ENCODE measurements around the gene SOX5.
"Not testable (repeated sequence)": the region's sequence is repeated elsewhere in the genome, so short reads cannot be mapped to it uniquely, and the experiment has no call there.

Gene SOX5

DNA sequence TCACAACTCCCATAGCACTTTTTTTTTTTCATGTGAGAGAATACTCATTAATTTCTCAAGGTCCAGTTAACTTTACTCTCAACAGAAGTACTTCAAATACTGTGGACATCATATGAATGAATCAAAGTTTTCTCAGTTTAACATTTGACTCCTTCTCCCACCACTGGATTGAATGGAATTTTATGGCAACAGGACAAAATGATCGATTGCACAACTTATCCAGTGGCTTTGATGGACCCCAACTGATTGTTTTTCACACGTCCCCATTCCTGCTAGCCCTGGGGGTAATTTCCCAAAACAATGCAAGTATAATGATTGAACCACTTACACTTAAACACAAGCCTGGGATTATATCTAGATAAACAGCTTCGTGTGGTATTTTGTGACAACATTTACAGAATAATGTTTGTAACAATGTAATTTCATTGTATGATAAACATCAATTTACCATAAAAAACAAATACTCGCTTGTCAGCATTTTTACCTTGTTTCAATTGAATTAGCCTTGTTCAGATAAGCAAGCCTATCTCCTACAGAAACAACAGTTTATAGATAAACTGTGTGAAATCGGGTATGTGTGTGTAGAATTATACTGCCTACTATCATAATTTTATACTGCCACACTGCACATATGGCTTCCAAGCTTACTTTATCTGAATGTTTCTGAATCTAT, 60.9 kb downstream of the SOX5 start:
- no peaks in the 10 kb centered on the region for H3K4me1 ChIP-seq (ENCODE audit: control insufficient read depth, insufficient read depth, low read length)
- H3K27me3 ChIP-seq (ENCODE audit: control insufficient read depth, insufficient read depth, low read length, poor library complexity, severe bottlenecking): no peaks in the 10 kb centered on the region
- H3K9me3 ChIP-seq (ENCODE audit: control insufficient read depth, low read length): no peaks in the 10 kb centered on the region
- peaks cover 13% of the 10 kb centered on the region for H3K36me3 ChIP-seq (ENCODE audit: control insufficient read depth, insufficient read depth, low read length)
- WGBS, 2 experiments: 88% methylated on average over 2 to 3 of the region's 5 CpGs
- no peak overlapping the region for H3K4me3 ChIP-seq (ENCODE audit: insufficient read depth, low read depth, low read length)
- H3K27ac ChIP-seq (ENCODE audit: insufficient read depth, low read depth, low read length, poor library complexity, severe bottlenecking): no peak overlapping the region

DNA sequence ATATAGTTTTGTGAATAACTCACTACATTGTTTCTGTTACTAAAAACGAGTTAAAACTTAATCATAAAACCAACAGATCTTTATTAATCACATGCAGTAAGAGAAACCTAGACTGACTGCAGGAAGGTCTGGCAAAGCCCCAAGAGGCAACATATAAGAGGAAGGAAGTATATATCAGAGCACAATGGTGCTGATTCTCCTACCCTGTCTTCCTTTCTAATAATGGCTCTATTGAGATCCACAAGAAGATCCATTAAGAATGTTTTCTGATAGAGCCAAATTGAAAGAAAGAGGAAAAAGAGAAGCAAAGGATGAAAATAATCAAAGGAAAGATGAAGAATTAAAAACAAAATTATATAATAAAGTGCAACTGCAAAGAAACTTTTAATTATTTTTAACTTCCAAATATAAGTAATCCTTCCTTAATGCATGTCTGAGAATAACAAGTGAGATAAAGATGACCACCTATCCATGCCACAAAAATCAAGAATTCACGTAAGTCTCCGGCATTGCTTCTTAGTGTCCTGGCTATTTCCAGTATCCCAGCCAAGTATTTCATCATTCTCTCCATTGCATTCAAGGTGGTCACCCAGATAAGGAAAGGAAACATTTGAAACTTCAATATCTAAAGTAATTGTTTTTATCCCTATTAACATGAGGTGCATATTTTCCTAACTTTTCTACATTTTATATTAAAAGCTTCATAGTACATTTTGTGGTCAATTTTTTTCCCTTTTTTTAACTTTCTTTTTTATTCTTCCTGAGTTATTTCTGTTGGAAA, 62.2 kb downstream of the SOX5 start:
- Histone ChIP-seq H3K4me1 (ENCODE audit: control insufficient read depth, insufficient read depth, low read length) (no peaks in the 10 kb centered on the region), H3K27ac (ENCODE audit: insufficient read depth, low read depth, low read length, poor library complexity, severe bottlenecking) (no peak overlapping the region), H3K36me3 (ENCODE audit: control insufficient read depth, insufficient read depth, low read length) (peaks cover 8% of the 10 kb centered on the region), H3K4me3 (ENCODE audit: insufficient read depth, low read depth, low read length) (no peak overlapping the region), H3K27me3 (ENCODE audit: control insufficient read depth, insufficient read depth, low read length, poor library complexity, severe bottlenecking) (no peaks in the 10 kb centered on the region), H3K9me3 (ENCODE audit: control insufficient read depth, low read length) (no peaks in the 10 kb centered on the region)
- 94 to 95% methylated on average over 2 to 3 of the region's 3 CpGs for WGBS, 2 experiments

DNA sequence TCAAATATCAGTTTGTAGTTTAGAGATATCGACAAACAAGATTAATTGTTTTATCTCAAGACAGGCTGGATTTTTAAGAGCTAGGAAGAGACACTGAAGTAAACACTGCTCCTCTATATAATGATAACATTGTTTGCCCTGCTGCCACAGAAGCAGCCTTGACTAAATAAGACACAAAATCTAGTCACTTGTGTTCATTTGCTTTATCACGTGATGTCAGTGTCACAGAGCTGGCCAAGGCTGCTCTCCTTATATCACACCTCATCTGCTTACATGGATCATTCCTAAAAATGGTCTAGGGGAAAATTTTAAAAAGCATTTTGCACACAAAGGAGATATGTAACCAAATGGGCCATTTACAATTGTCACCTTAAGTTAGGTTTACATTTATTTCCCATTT, 64.1 kb downstream of the SOX5 start:
- 95 to 96% methylated on average over 2 of the region's 2 CpGs for WGBS, 2 experiments

DNA sequence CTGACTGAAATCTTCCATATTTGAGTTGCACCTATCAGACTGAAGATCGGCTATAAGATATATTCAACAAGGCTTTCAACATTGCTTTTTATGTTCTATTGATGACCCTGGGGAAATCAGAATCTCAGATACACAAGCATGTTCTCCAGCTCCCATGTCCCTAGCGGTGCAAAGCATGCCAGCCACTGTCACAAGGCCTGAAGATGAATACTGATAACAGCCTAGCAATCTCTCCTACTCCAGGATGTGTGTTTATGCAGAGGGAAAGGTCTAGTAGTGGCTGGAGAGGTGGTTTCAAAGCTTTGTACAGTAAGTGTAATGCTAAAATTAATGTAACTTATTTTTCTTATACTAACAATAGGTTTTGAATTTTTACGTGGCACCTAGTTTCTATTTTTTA, 64.6 kb downstream of the SOX5 start:
- no peak overlapping the region for H3K4me3 ChIP-seq (ENCODE audit: insufficient read depth, low read depth, low read length)
- 94 to 99% methylated on average over 2 to 3 of the region's 3 CpGs for WGBS, 2 experiments
- H3K27me3 ChIP-seq (ENCODE audit: control insufficient read depth, insufficient read depth, low read length, poor library complexity, severe bottlenecking): no peaks in the 10 kb centered on the region
- no peaks in the 10 kb centered on the region for H3K36me3 ChIP-seq (ENCODE audit: control insufficient read depth, insufficient read depth, low read length)
- no peaks in the 10 kb centered on the region for H3K4me1 ChIP-seq (ENCODE audit: control insufficient read depth, insufficient read depth, low read length)
- H3K27ac ChIP-seq (ENCODE audit: insufficient read depth, low read depth, low read length, poor library complexity, severe bottlenecking): no peak overlapping the region
- H3K9me3 ChIP-seq (ENCODE audit: control insufficient read depth, low read length): no peaks in the 10 kb centered on the region

More for the DNA sequence above, 64.1 kb downstream of the SOX5 start:
- Histone ChIP-seq H3K27me3 (ENCODE audit: control insufficient read depth, insufficient read depth, low read length, poor library complexity, severe bottlenecking) (no peaks in the 10 kb centered on the region), H3K4me3 (ENCODE audit: insufficient read depth, low read depth, low read length) (no peak overlapping the region), H3K9me3 (ENCODE audit: control insufficient read depth, low read length) (no peaks in the 10 kb centered on the region), H3K4me1 (ENCODE audit: control insufficient read depth, insufficient read depth, low read length) (no peaks in the 10 kb centered on the region), H3K27ac (ENCODE audit: insufficient read depth, low read depth, low read length, poor library complexity, severe bottlenecking) (no peak overlapping the region), H3K36me3 (ENCODE audit: control insufficient read depth, insufficient read depth, low read length) (peaks cover 3% of the 10 kb centered on the region)

DNA sequence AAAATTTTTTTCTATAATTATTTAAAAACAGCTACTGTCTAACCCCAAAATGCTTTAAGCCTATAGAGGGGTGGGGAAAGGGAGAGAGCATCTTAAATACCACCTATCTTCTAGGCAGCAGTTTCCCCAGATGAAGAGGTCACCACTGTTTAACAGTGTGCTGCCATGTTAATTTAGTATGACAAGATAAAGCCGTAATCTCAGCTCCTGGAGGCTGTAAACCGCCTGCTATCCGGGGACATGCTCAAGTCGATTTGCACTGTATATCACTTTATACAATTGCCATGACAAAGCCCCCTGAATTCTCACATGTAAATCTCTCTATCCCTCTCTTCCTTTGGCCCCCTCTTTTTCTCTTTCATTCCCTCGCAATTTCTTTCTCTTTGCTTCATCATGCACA, 68.5 kb downstream of the SOX5 start:
- H3K36me3 ChIP-seq (ENCODE audit: control insufficient read depth, insufficient read depth, low read length): no peaks in the 10 kb centered on the region
- H3K27me3 ChIP-seq (ENCODE audit: control insufficient read depth, insufficient read depth, low read length, poor library complexity, severe bottlenecking): no peaks in the 10 kb centered on the region
- no peak overlapping the region for H3K4me3 ChIP-seq (ENCODE audit: insufficient read depth, low read depth, low read length)
- no peak overlapping the region for H3K27ac ChIP-seq (ENCODE audit: insufficient read depth, low read depth, low read length, poor library complexity, severe bottlenecking)
- no peaks in the 10 kb centered on the region for H3K9me3 ChIP-seq (ENCODE audit: control insufficient read depth, low read length)
- H3K4me1 ChIP-seq (ENCODE audit: control insufficient read depth, insufficient read depth, low read length): no peaks in the 10 kb centered on the region
- 89 to 93% methylated on average over 5 of the region's 5 CpGs for WGBS, 2 experiments

DNA sequence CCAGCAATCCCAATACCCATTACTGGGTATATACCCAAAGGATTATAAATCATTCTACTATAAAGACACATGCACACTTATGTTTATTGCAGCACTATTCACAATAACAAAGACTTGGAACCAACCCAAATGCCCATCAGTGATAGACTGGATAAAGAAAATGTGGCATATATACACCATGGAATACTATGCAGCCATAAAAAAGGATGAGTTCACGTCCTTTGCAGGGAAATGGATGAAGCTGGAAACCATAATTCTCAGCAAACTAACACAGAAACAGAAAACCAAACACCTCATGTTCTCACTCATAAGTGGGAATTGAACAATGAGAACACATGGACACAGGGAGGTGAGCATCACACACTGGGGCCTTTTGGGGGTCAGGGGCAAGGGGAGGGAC, 72.9 kb downstream of the SOX5 start:
- H3K27me3 ChIP-seq (ENCODE audit: control insufficient read depth, insufficient read depth, low read length, poor library complexity, severe bottlenecking); H3K36me3 ChIP-seq (ENCODE audit: control insufficient read depth, insufficient read depth, low read length); H3K9me3 ChIP-seq (ENCODE audit: control insufficient read depth, low read length); H3K4me3 ChIP-seq (ENCODE audit: insufficient read depth, low read depth, low read length); H3K27ac ChIP-seq (ENCODE audit: insufficient read depth, low read depth, low read length, poor library complexity, severe bottlenecking); H3K4me1 ChIP-seq (ENCODE audit: control insufficient read depth, insufficient read depth, low read length): not testable (repeated sequence)
- 85 to 100% methylated on average over 1 of the region's 1 CpG for WGBS, 2 experiments

DNA sequence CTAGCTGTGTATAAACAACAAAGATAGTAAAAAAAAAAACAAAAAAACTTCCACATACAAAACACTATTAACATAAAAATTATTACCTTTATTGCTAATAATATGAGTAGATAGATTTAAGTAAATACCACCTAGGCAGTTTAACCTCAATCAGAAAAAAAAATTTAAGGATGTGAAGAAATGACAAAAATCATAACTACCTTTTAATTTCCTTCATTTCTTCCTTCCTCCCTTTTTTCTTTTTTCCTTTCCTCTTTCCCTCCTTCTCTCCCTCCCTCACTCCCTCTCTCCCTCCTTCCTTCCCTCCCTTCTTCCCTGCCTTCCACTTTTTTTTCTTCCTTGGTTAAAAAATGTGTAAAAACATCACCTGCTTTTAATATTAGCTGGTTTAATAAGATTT, 81.7 kb downstream of the SOX5 start:
- H3K36me3 ChIP-seq (ENCODE audit: control insufficient read depth, insufficient read depth, low read length): no peaks in the 10 kb centered on the region
- H3K4me3 ChIP-seq (ENCODE audit: insufficient read depth, low read depth, low read length): no peak overlapping the region
- peaks cover 2% of the 10 kb centered on the region for H3K9me3 ChIP-seq (ENCODE audit: control insufficient read depth, low read length)
- no peaks in the 10 kb centered on the region for H3K4me1 ChIP-seq (ENCODE audit: control insufficient read depth, insufficient read depth, low read length)
- H3K27me3 ChIP-seq (ENCODE audit: control insufficient read depth, insufficient read depth, low read length, poor library complexity, severe bottlenecking): no peaks in the 10 kb centered on the region
- no peak overlapping the region for H3K27ac ChIP-seq (ENCODE audit: insufficient read depth, low read depth, low read length, poor library complexity, severe bottlenecking)

DNA sequence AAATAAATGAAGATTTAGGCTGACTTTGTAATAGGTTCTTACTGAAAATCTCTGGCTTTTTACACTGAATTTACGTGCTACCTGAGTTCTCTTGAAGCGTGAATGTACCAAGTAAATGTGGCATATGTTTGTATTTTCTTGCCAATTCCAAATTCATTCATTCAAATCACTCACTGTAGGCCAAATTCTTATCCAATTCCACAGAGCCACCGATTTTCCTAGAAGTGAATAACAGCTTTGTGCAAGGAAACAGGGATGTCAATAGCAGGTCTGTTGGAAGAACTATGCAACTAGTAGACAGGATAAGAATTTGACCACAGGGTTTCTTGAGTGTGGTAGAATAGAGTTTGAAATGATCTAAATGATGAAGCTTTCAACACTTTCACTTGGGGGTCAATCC, 86.8 kb downstream of the SOX5 start:
- whole genome bisulfite sequencing, 2 experiments: 91 to 95% methylated on average over 2 to 3 of the region's 3 CpGs
- Histone ChIP-seq H3K27ac (ENCODE audit: insufficient read depth, low read depth, low read length, poor library complexity, severe bottlenecking) (no peak overlapping the region), H3K36me3 (ENCODE audit: control insufficient read depth, insufficient read depth, low read length) (peaks cover 8% of the 10 kb centered on the region), H3K4me3 (ENCODE audit: insufficient read depth, low read depth, low read length) (no peak overlapping the region), H3K4me1 (ENCODE audit: control insufficient read depth, insufficient read depth, low read length) (no peaks in the 10 kb centered on the region), H3K9me3 (ENCODE audit: control insufficient read depth, low read length) (peaks cover 2% of the 10 kb centered on the region), H3K27me3 (ENCODE audit: control insufficient read depth, insufficient read depth, low read length, poor library complexity, severe bottlenecking) (no peaks in the 10 kb centered on the region)

DNA sequence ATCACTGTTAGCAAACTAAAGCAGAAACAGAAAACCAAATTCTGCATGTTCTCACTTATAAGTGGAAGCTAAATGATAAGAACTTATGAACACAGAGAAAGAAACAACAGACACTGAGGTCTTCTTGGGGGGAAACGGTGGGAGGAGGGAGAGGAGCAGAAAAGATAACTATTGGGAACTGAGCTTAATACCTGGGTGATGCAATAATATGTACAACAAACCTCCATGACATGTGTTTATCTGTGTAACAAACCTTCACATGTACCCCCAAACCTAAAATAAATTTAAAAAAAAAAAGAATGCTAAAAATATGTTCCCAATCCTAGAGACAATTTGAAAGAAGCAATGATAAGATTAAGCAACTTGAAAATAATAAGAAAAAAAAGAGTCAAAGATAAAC, 89.5 kb downstream of the SOX5 start:
- WGBS, 2 experiments: 85 to 100% methylated on average over 1 of the region's 1 CpG
- H3K27ac ChIP-seq (ENCODE audit: insufficient read depth, low read depth, low read length, poor library complexity, severe bottlenecking): no peak overlapping the region
- H3K36me3 ChIP-seq (ENCODE audit: control insufficient read depth, insufficient read depth, low read length): peaks cover 8% of the 10 kb centered on the region
- no peaks in the 10 kb centered on the region for H3K27me3 ChIP-seq (ENCODE audit: control insufficient read depth, insufficient read depth, low read length, poor library complexity, severe bottlenecking)
- H3K9me3 ChIP-seq (ENCODE audit: control insufficient read depth, low read length): peaks cover 2% of the 10 kb centered on the region
- H3K4me3 ChIP-seq (ENCODE audit: insufficient read depth, low read depth, low read length): no peak overlapping the region
- H3K4me1 ChIP-seq (ENCODE audit: control insufficient read depth, insufficient read depth, low read length): no peaks in the 10 kb centered on the region

DNA sequence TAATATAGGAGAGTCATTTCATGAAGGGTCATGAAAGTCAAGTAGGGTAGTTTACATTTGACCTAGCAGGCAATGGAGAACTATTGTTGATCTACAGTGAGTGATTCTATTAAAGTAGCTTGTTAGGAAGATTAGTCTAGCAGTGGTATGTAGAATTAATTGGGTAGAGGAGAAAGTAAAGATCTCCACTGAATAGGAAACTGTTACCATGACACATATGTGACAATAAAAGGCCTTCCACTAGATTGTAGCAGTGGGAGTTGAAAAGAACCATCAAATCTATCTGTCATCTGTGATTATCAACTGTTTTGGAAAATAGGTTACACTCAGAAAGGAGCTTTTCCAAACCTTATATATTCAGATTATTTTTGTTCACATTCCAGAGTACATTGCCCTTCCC, 92.3 kb downstream of the SOX5 start:
- H3K9me3 ChIP-seq (ENCODE audit: control insufficient read depth, low read length): no peaks in the 10 kb centered on the region
- H3K27me3 ChIP-seq (ENCODE audit: control insufficient read depth, insufficient read depth, low read length, poor library complexity, severe bottlenecking): no peaks in the 10 kb centered on the region
- no peak overlapping the region for H3K4me3 ChIP-seq (ENCODE audit: insufficient read depth, low read depth, low read length)
- H3K36me3 ChIP-seq (ENCODE audit: control insufficient read depth, insufficient read depth, low read length): peaks cover 8% of the 10 kb centered on the region
- no peaks in the 10 kb centered on the region for H3K4me1 ChIP-seq (ENCODE audit: control insufficient read depth, insufficient read depth, low read length)
- no peak overlapping the region for H3K27ac ChIP-seq (ENCODE audit: insufficient read depth, low read depth, low read length, poor library complexity, severe bottlenecking)
